Astrocyte of the cerebellum (primary cell): Measurements from ENCODE around the gene TBC1D5.
A peak's percentile ranks its signal among the peaks of the same experiment; 100 is the strongest.
"Not testable (repeated sequence)": the region's sequence is repeated elsewhere in the genome, so short reads cannot be mapped to it uniquely, and the experiment has no call there.

Source experiments
- DNase-seq: peaks from one replicate; pipeline ENCODE4 v3.0.0-alpha.2; 2011; ENCODE audit warnings: low read depth
- H3K4me3 ChIP-seq: 2 replicates; pipeline ENCODE4 v1.5.1; 2011; ENCODE audit warnings: mild to moderate bottlenecking, low read depth, low read length, moderate library complexity
- in situ Hi-C: cut with HindIII; loops from 2 replicates; pipeline ENCODE4 v1.10.0; 2017; ENCODE audit warnings: low sequenced_read_pairs
- TF ChIP-seq, protein P1 (sequence below): IDR thresholded peaks from 2 replicates; pipeline ENCODE4 v1.5.1; 2012; ENCODE audit warnings: low read length, low read depth, moderate library complexity, mild to moderate bottlenecking; ENCODE audit errors: missing control alignments

Gene TBC1D5

DNA sequence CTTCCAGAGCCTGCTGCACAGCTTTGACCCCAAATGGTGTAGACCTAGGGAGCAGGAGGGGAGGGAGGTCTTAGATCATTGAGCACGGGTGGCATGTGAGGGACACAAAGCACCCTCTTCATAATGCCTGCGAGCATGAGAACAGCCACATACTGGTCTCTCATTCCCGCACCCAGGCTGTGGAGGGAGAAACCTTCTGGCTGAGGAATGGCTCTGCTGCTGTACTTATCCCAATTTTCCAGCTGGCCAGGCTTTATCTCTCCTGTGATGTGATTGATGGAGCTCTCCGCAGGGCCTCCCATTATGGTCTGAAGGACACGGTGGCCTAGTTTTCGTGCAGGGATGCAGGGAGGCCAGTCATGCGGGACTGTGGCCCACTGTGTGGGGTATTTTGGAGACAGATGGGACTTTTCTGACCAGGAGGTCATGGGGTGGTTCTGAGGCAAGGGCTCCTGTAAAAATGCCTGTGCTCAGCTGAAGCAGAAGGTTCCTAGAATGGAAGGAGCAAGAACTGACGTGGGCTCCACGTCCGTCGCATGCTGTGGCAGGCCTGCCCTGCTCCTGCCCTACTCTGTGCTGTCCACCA, 606.2 kb downstream of the TBC1D5 start:
- in situ Hi-C loops = no loop called here
- peak; percentile 23 for DNase-seq
- no peak overlapping the region for H3K4me3 ChIP-seq
- TF ChIP-seq, protein P1, sequence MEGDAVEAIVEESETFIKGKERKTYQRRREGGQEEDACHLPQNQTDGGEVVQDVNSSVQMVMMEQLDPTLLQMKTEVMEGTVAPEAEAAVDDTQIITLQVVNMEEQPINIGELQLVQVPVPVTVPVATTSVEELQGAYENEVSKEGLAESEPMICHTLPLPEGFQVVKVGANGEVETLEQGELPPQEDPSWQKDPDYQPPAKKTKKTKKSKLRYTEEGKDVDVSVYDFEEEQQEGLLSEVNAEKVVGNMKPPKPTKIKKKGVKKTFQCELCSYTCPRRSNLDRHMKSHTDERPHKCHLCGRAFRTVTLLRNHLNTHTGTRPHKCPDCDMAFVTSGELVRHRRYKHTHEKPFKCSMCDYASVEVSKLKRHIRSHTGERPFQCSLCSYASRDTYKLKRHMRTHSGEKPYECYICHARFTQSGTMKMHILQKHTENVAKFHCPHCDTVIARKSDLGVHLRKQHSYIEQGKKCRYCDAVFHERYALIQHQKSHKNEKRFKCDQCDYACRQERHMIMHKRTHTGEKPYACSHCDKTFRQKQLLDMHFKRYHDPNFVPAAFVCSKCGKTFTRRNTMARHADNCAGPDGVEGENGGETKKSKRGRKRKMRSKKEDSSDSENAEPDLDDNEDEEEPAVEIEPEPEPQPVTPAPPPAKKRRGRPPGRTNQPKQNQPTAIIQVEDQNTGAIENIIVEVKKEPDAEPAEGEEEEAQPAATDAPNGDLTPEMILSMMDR = no peak

DNA sequence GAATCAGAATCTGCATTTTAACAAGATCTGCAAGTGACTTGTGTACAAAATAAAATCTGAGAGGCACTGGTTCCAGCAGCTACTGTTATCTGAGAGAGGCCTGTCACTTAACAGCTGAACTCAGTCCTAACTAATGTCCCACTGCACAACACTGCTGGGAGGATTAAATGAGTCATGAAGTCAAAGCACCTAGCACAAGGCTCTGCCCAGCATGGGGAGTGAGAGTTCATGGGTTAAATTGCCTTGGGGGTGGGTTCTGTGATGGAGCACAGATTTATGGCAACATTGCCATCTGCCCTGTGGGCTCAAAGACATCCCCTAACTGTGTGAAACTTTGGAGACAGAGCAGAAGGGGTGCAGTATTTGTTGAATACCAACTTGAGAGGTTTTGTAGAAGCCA, 606.7 kb downstream of the TBC1D5 start:
- H3K4me3 ChIP-seq = no peak overlapping the region
- no peak for DNase-seq
- in situ Hi-C loops = no loop called here
- TF ChIP-seq, protein P1 = no peak

DNA sequence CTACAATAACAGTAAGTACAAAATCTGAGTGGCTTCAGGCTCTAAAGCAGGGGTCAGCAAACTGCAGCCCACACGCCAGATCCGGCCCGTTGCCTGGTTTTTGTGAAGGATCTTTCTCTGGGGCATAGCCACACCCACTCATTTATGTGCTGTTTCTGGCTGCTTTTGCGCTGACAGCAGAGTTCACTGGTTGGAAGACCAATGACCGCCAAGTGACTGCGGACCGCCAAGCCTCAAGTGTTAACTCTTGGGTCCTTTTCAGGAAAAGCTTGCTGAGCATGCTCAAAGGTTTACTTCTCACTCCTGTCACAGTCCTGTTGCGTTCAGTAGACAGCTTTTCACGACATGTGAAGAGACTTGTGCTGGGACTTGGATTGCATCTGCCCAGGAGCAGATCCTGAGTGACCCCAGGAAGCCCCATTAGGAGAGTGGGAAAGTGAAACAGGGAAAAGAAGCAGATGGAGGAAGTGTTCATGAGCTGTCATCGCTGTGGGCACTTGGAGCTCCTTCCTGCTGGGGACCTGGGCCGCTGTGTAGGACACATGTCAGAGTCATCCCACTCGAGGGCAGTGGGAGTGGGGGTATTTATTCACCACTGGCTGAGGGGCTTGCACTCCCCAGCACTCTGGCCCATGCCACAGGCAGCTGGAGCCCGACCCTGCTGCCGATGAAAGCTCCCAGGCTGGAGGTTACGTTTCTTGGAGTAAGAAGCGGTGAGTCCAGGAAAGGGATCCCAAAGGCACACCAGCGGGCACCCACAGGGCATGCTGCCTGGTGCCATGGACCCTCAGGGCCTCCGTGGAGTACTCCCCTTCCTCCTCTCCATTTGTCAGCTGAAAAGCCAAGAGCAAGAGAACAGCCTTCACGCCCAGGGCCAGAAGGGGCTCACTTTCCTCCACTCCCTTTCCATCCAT, 608.5 kb downstream of the TBC1D5 start:
- TF ChIP-seq, protein P1 = no peak
- no peak for DNase-seq
- in situ Hi-C loops = no loop called here
- H3K4me3 ChIP-seq = no peak overlapping the region

DNA sequence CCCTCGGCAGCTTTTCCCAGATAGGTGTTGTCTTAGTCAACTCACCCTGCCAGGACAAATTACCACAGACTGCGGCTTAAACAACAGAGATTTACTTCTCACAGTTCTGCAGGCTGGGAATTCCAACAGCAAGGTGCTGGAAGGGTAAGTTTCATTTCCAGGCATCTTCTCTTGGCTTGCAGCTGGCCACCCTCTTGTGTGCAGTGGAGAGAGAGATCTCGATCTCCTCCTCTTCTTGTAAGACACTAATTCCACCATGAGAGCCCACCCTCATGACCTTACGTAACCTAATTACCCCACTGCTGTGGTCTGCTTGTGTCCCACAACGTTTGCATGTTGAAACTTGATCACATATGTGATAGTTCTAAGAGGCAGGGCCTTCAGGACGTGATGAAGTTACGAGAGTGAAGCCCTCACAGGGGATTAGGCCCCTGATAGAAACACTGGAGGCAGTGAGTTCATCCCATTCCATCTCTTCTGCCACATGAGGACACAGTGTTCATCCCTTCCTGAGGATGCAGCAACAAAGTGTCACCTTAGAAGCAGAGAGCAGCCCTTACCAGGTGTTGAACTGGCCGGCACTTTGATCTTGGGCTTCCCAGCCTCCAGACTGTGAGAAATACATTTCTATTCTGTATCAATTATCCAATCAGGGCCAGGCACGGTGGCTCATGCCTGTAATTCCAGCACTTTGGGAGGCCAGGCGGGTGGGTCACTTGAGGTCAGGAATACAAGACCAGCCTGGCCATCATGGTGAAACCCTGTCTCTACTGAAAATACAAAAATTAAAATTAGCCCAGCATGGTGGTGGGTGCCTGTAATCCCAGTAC, 609.9 kb downstream of the TBC1D5 start:
- DNase-seq = no peak
- TF ChIP-seq, protein P1 = no peak
- no peak overlapping the region for H3K4me3 ChIP-seq
- in situ Hi-C loops = no loop called here

DNA sequence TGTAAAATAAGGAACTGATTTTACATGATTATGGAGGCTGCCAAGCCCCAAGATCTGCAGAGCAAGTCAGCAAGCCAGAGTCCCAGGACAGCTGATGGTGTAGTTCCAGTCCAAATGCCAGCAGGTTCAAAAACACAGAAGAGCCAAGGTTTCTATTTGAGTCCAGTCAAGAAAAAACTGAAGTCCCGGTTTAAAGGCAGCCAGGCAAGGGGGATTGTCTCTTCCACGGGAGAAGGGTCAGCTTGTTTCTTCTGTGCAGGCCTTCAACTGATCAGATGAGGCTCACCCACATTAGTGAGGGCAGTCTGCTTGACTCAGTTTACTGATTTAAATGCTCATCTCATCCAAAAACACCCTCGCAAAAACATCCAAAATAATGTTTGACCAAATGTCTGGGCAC, 611.5 kb downstream of the TBC1D5 start:
- TF ChIP-seq, protein P1 = no peak
- DNase-seq = no peak
- in situ Hi-C loops = no loop called here
- no peak overlapping the region for H3K4me3 ChIP-seq

DNA sequence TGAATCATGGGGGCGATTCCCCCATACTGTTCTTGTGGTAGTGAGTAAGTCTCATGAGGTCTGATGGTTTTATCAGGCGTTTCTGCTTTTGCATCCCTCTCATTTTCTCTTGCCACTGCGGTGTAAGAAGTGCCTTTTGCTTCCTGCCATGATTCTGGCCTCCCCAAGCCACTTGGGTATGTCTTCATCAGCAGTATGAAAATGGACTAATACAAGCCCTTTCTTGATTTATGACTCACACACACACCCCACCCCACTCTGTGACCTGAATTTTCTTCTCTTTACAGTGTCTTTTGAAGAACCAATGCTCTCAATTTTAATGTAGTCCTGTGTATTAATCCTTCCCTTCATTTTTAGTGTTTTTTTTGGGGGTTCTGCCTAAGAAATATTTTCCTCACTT, 612.9 kb downstream of the TBC1D5 start:
- in situ Hi-C loops = no loop called here

DNA sequence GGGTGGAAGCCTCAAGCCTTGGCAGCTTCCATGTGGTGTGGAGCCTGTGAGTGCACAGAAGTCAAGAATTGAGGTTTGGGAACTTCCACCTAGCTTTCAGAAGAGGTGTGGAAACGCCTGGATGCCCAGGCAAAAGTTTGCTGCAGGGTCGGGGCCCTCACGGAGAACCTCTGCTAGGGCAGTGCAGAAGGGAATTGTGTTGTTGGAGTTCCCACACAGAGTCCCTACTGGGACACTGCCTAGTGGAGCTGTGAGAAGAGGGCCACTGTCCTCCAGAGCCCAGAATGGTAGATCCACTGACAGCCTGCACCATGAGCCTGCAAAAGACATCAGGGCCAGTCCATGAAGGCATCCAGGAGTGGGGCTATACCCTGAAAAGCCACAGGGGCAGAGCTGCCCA, 613.8 kb downstream of the TBC1D5 start:
- DNase-seq, H3K4me3 ChIP-seq, in situ Hi-C loops: not testable (repeated sequence)

More for the DNA sequence above, 612.9 kb downstream of the TBC1D5 start:
- no peak overlapping the region for H3K4me3 ChIP-seq
- TF ChIP-seq, protein P1 = no peak
- DNase-seq = no peak
